GM10847 (cell line): Measurements from ENCODE around the gene CLCN2.

ENCODE experiments used
- POLR2A ChIP-seq: IDR thresholded peaks from 2 replicates; pipeline ENCODE4 v1.6.1; 2011; ENCODE audit not compliant: insufficient read length; ENCODE audit errors: extremely low read depth

CLCN2 gene

GRCh38 chr3:184327171-184327570 lies 34.2 kb downstream of the CLCN2 start:
- no peak for TF ChIP-seq POLR2A

- no peak for TF ChIP-seq POLR2A
Measured at GRCh38 chr3:184325715-184326369, 35.6 kb downstream of the CLCN2 start.

DNA sequence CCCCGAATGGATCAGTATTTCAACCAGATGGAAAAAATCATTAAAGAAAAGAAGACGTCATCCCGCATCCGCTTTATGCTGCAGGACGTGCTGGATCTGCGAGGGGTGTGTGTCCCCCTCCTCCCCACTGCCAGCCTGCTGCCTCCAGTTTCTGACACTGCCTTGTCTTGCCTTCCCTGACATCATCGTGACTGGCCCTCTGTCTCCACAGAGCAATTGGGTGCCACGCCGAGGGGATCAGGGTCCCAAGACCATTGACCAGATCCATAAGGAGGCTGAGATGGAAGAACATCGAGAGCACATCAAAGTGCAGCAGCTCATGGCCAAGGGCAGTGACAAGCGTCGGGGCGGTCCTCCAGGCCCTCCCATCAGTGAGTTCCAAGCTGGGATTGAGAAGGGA lies 36.1 kb downstream of the CLCN2 start:
- TF ChIP-seq POLR2A: no peak

GRCh38 chr3:184323696-184324095 lies 37.7 kb downstream of the CLCN2 start:
- TF ChIP-seq POLR2A: no peak

GRCh38 chr3:184322731-184323487 lies 38.5 kb downstream of the CLCN2 start:
- no peak for TF ChIP-seq POLR2A

DNA sequence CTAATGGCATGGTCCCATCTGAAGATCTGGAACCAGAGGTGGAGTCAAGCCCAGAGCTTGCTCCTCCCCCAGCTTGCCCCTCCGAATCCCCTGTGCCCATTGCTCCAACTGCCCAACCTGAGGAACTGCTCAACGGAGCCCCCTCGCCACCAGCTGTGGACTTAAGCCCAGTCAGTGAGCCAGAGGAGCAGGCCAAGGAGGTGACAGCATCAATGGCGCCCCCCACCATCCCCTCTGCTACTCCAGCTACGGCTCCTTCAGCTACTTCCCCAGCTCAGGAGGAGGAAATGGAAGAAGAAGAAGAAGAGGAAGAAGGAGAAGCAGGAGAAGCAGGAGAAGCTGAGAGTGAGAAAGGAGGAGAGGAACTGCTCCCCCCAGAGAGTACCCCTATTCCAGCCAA lies 39.7 kb downstream of the CLCN2 start:
- TF ChIP-seq POLR2A: no peak

- TF ChIP-seq POLR2A: no peak
Measured at GRCh38 chr3:184320104-184320445, 41.3 kb downstream of the CLCN2 start.

- no peak for TF ChIP-seq POLR2A
Measured at GRCh38 chr3:184317201-184317600, 44.2 kb downstream of the CLCN2 start.

- no peak for TF ChIP-seq POLR2A
Measured at GRCh38 chr3:184316792-184317191, 44.6 kb downstream of the CLCN2 start.

- TF ChIP-seq POLR2A: no peak
Measured at GRCh38 chr3:184315871-184316661, 45.3 kb downstream of the CLCN2 start.

GRCh38 chr3:184315543-184315867 lies 45.9 kb downstream of the CLCN2 start:
- TF ChIP-seq POLR2A: no peak

GRCh38 chr3:184314700-184315542 lies 46.5 kb downstream of the CLCN2 start:
- TF ChIP-seq POLR2A: no peak

GRCh38 chr3:184314363-184314699 lies 47.1 kb downstream of the CLCN2 start, which contains the start of gene EIF4G1:
Gene EIF4G1, plus strand, starts transcription at chr3:184314606. Its CDS starts 1,191 bp downstream, at chr3:184315797.
- peak; percentile 81 for TF ChIP-seq POLR2A

- no peak for TF ChIP-seq POLR2A
Measured at GRCh38 chr3:184311633-184312032, 49.8 kb downstream of the CLCN2 start.

DNA sequence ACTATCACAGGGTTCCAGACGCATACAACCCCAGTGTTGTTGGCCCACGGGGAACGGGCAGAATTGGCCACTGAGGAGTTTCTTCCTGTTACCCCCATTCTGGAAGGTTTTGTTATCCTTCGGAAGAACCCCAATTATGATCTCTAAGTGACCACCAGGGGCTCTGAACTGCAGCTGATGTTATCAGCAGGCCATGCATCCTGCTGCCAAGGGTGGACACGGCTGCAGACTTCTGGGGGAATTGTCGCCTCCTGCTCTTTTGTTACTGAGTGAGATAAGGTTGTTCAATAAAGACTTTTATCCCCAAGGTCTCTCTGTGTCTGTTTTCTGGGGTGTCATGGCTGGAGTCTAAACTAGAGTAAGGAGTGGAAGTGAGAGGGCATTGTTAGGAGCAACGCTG lies 52.7 kb downstream of the CLCN2 start:
- TF ChIP-seq POLR2A: no peak
